BE2C (cell line): ENCODE results near the gene AFF1.
"Not testable (repeated sequence)": the region's sequence is repeated elsewhere in the genome, so short reads cannot be mapped to it uniquely, and the experiment has no call there.

Experiments
- DNase-seq: peaks from one replicate; pipeline ENCODE4 v3.0.0-alpha.2; 2020
- H3K27me3 ChIP-seq: fragments of 250-450 bp; sonication (Bioruptor Pico); 2 replicates; pipeline ENCODE4 v1.5.1; 2020; ENCODE audit warnings: mild to moderate bottlenecking
- H3K36me3 ChIP-seq: fragments of 250-450 bp; sonication (Bioruptor Pico); 2 replicates; pipeline ENCODE4 v1.5.1; 2020; ENCODE audit warnings: mild to moderate bottlenecking
- H3K4me1 ChIP-seq: fragments of 250-450 bp; sonication (Bioruptor Pico); 2 replicates; pipeline ENCODE4 v1.5.1; 2020
- H3K4me3 ChIP-seq: 2 replicates; pipeline ENCODE4 v1.5.1; 2011; ENCODE audit warnings: low read depth, low read length
- H3K9me3 ChIP-seq: fragments of 250-450 bp; sonication (Bioruptor Pico); 2 replicates; pipeline ENCODE4 v1.5.1; 2020
- CTCF ChIP-seq: IDR thresholded peaks from 2 replicates; pipeline ENCODE4 v1.5.1; 2012; ENCODE audit warnings: mild to moderate bottlenecking, low read depth, low read length

AFF1 gene

GRCh38 chr4:87031920-87032319, 97.1 kb downstream of the AFF1 start:
- DNase-seq = no peak
- peak overlapping the region; percentile 49 for H3K4me3 ChIP-seq
- TF ChIP-seq CTCF = no peak

GRCh38 chr4:87032884-87033533, 98.2 kb downstream of the AFF1 start:
- Histone ChIP-seq H3K27me3 (no peaks in the 10 kb centered on the region), H3K4me1 (peaks cover 44% of the 10 kb centered on the region), H3K9me3 (no peaks in the 10 kb centered on the region), H3K4me3 (no peak overlapping the region), H3K36me3 (no peaks in the 10 kb centered on the region)
- TF ChIP-seq CTCF = no peak
- DNase-seq = no peak

More at GRCh38 chr4:87031920-87032319, 97.1 kb downstream of the AFF1 start:
- Histone ChIP-seq H3K4me1 (peaks cover 39% of the 10 kb centered on the region), H3K36me3 (no peaks in the 10 kb centered on the region), H3K27me3 (no peaks in the 10 kb centered on the region), H3K9me3 (no peaks in the 10 kb centered on the region)

- H3K36me3 ChIP-seq = no peaks in the 10 kb centered on the region
- no peak overlapping the region for H3K4me3 ChIP-seq
- no peaks in the 10 kb centered on the region for H3K27me3 ChIP-seq
- peaks cover 50% of the 10 kb centered on the region for H3K4me1 ChIP-seq
- DNase-seq = no peak
- H3K9me3 ChIP-seq = no peaks in the 10 kb centered on the region
- TF ChIP-seq CTCF = 0 out of 2 replicates have a peak, but pooled peaks have one; percentile 15
Measured at GRCh38 chr4:87033902-87034301, 99.1 kb downstream of the AFF1 start.

- no peaks in the 10 kb centered on the region for H3K9me3 ChIP-seq
- H3K36me3 ChIP-seq = no peaks in the 10 kb centered on the region
- H3K4me3 ChIP-seq = no peak overlapping the region
- H3K4me1 ChIP-seq = peaks cover 51% of the 10 kb centered on the region
- no peak for DNase-seq
- no peaks in the 10 kb centered on the region for H3K27me3 ChIP-seq
- no peak for TF ChIP-seq CTCF
Measured at GRCh38 chr4:87034527-87034926, 99.7 kb downstream of the AFF1 start.

GRCh38 chr4:87035881-87036509, 101.2 kb downstream of the AFF1 start:
- Histone ChIP-seq H3K4me3 (no peak overlapping the region), H3K9me3 (no peaks in the 10 kb centered on the region), H3K27me3 (no peaks in the 10 kb centered on the region), H3K36me3 (no peaks in the 10 kb centered on the region), H3K4me1 (peaks cover 38% of the 10 kb centered on the region)
- DNase-seq = no peak
- TF ChIP-seq CTCF = no peak

- Histone ChIP-seq H3K36me3 (no peaks in the 10 kb centered on the region), H3K4me1 (peaks cover 37% of the 10 kb centered on the region), H3K4me3 (no peak overlapping the region), H3K9me3 (no peaks in the 10 kb centered on the region), H3K27me3 (no peaks in the 10 kb centered on the region)
- TF ChIP-seq CTCF = no peak
- DNase-seq = no peak
Measured at GRCh38 chr4:87036713-87037112, 101.9 kb downstream of the AFF1 start.

GRCh38 chr4:87037171-87037570, 102.4 kb downstream of the AFF1 start:
- DNase-seq, H3K27me3 ChIP-seq, H3K36me3 ChIP-seq, H3K4me3 ChIP-seq, H3K9me3 ChIP-seq: not testable (repeated sequence)
- peaks cover 37% of the 10 kb centered on the region for H3K4me1 ChIP-seq
